GM12878 (cell line): ENCODE data around the gene TAF10. TPM values are rescaled to one million over a fixed set of nuclear protein-coding genes. Genes with fewer than 3 reads are reported as not detected.
A peak's percentile ranks its signal among the peaks of the same experiment; 100 is the strongest.

Experiments used
- ATAC-seq: fragments of 200-7000 bp; cut with Tn5 transposase; 3 replicates; pipeline ENCODE4 v1.9.1; 2020; ENCODE audit warnings: mild to moderate bottlenecking, moderate library complexity
- BruUV-seq: library from RNA; stranded (reverse); fragments of 400-500 nt; replicated peaks from 2 replicates; lab custom pipeline; 2021; lab: Mats Ljungman, UMichigan
- CTCF ChIA-PET: fragments of 300-600 bp; sonication (Branson Sonifier 250); formaldehyde crosslinking; extraction: SDS; loops from one replicate; lab custom pipeline; 2021; ENCODE audit warnings: inconsistent platforms; lab: Yijun Ruan, JAX
- POLR2A ChIA-PET: fragments of 350-600 bp; formaldehyde crosslinking; extraction: SDS; loops from one replicate; lab custom pipeline; 2021; ENCODE audit warnings: inconsistent platforms; lab: Charles Lee
- RAD21 ChIA-PET: fragments of 300-600 bp; sonication (Branson Sonifier 250); formaldehyde crosslinking; loops from one replicate; lab custom pipeline; 2023; ENCODE audit warnings: antibody characterized with exemption; ENCODE audit not compliant: unreplicated experiment; lab: Charles Lee
- SMC1A ChIA-PET: fragments of 300-600 bp; sonication (Branson Sonifier 250); formaldehyde crosslinking; loops from one replicate; lab custom pipeline; 2023; ENCODE audit not compliant: unreplicated experiment, uncharacterized antibody; lab: Charles Lee
- DNase-seq: peaks from one replicate; pipeline ENCODE4 v3.0.0-alpha.2; 2011; ENCODE audit warnings: low read depth, low spot score
- FAIRE-seq: peaks from 3 replicates; lab custom pipeline; 2011; peaks lifted over from hg19 to GRCh38; lab: Jason Lieb, UNC
- H2AFZ ChIP-seq: 2 replicates; pipeline ENCODE4 v1.6.0; 2011; ENCODE audit warnings: low read depth, low read length, control low read depth; ENCODE audit not compliant: control insufficient read depth
- H3K27ac ChIP-seq: 2 replicates; pipeline ENCODE4 v1.5.1; 2011; ENCODE audit warnings: control low read depth; ENCODE audit not compliant: control insufficient read depth, insufficient read depth
- H3K27me3 ChIP-seq, 2 experiments: replicated peaks in 1 of 2; 2 replicates each; pipeline versions ENCODE4 v1.6.0 to v1.6.1; 2011; ENCODE audit warnings: low read length in 1 of 2; ENCODE audit not compliant: control insufficient read depth in 2 of 2, insufficient read depth in 2 of 2
- H3K36me3 ChIP-seq, 2 experiments: 2 replicates each; pipeline ENCODE4 v1.5.1; 2011; ENCODE audit warnings: low read length in 1 of 2; ENCODE audit not compliant: control insufficient read depth in 2 of 2, insufficient read depth in 2 of 2
- H3K4me1 ChIP-seq: 2 replicates; pipeline ENCODE4 v1.6.1; 2011; ENCODE audit warnings: mild to moderate bottlenecking, low read length, moderate library complexity, mixed read lengths; ENCODE audit not compliant: control insufficient read depth, insufficient read depth
- H3K4me2 ChIP-seq: 2 replicates; pipeline ENCODE4 v1.6.0; 2011; ENCODE audit warnings: control low read depth; ENCODE audit not compliant: control insufficient read depth, insufficient read depth
- H3K4me3 ChIP-seq: fragments of 200-600 bp; sonication (generic); 2 replicates; pipeline ENCODE4 v1.5.1; 2016
- H3K79me2 ChIP-seq: 2 replicates; pipeline ENCODE4 v1.6.0; 2011; ENCODE audit warnings: low read length; ENCODE audit not compliant: control insufficient read depth, insufficient read depth
- H3K9ac ChIP-seq: 2 replicates; pipeline ENCODE4 v1.8.0; 2011; ENCODE audit warnings: low read length, control low read depth, mixed read lengths; ENCODE audit not compliant: control insufficient read depth, insufficient read depth
- H3K9me3 ChIP-seq: replicated peaks from 3 replicates; pipeline ENCODE4 v1.5.1; 2011; ENCODE audit warnings: mild to moderate bottlenecking, low read length; ENCODE audit not compliant: control insufficient read depth, insufficient read depth
- H4K20me1 ChIP-seq: 2 replicates; pipeline ENCODE4 v1.6.0; 2011; ENCODE audit not compliant: control insufficient read depth, insufficient read depth
- CEBPB ChIP-seq, 2 experiments: fragments of 150-350 bp in 1 of 2; IDR thresholded peaks; 2 replicates each; pipeline ENCODE4 v1.6.1; 2012 to 2014; ENCODE audit warnings: low read depth in 2 of 2, low read length in 2 of 2, borderline replicate concordance in 1 of 2, inconsistent platforms in 1 of 2
- ETV6 ChIP-seq, 2 experiments: fragments of 450-650 bp in 1 of 2; IDR thresholded peaks in 1 of 2; conservative IDR thresholded peaks in 1 of 2; 2 replicates each; pipeline ENCODE4 v1.6.1; 2014; ENCODE audit warnings: antibody characterized with exemption in 1 of 2, borderline replicate concordance in 1 of 2, low read depth in 1 of 2, mild to moderate bottlenecking in 1 of 2, moderate library complexity in 1 of 2
- HSF1 ChIP-seq: fragments of 150-350 bp; IDR thresholded peaks from 2 replicates; pipeline ENCODE4 v1.6.1; 2014; ENCODE audit warnings: mild to moderate bottlenecking, low read depth, low read length
- POLR2AphosphoS5 ChIP-seq: IDR thresholded peaks from 2 replicates; pipeline ENCODE4 v1.6.1; 2011; ENCODE audit warnings: mild to moderate bottlenecking, low read length, inconsistent platforms
- POU2F2 ChIP-seq: IDR thresholded peaks from 3 replicates; pipeline ENCODE4 v1.6.1; 2011; ENCODE audit warnings: low read depth, mild to moderate bottlenecking, low read length, borderline replicate concordance
- WGBS: methylation state at CpG from one replicate; pipeline ENCODE4 v1.1.6; 2016; ENCODE audit warnings: low lambda C conversion rate; ENCODE audit not compliant: insufficient replicate concordance, insufficient coverage; ENCODE audit errors: missing lambda C conversion rate; 5-methylcytosine and 5-hydroxymethylcytosine counted together
- in situ Hi-C: fragments of 300-500 bp; cut with MboI; formaldehyde crosslinking; loops from 9 replicates; pipeline ENCODE4 v1.14.3; 2018; ENCODE audit warnings: mixed read lengths
- intact Hi-C: fragments of 100-400 bp; cut with micrococcal nuclease; formaldehyde crosslinking; loops from one replicate; pipeline ENCODE4 v1.14.2; 2022; ENCODE audit not compliant: unreplicated experiment
- polyA plus RNA-seq, 11 experiments: library from polyadenylated mRNA; depleted of rRNA in 4 of 11; unstranded in 6 of 11; stranded (reverse) in 5 of 11; fragments of >200 nt; fragmentation: Nextera tagmentation in 4 of 11; fragmentation: Illumina TruSeq in 1 of 11; extraction: Ambion mirVana in 4 of 11; extraction: Trizol in 1 of 11; gene quantifications; 1 replicate in 1 of 11; 2 replicates in 10 of 11; pipeline versions ENCODE4 v1.2.1 to v1.2.3, GENCODE V29; 2011 to 2016; ENCODE audit warnings: inconsistent platforms in 2 of 11, missing spikeins in 2 of 11, low read depth in 1 of 11
- total RNA-seq, 4 experiments: library from RNA; depleted of rRNA in 3 of 4; stranded (reverse); fragments of >200 nt in 3 of 4; fragmentation: Illumina TruSeq in 1 of 4; extraction: Trizol in 1 of 4; gene quantifications; 2 replicates each; pipeline versions ENCODE4 v1.2.1 to v1.2.3, GENCODE V29; 2013 to 2021

TAF10 gene
- total and polyA plus RNA-seq, 10 of the 15 experiments (the other 5 are each of a cell fraction or from before 2014, with no cell fraction given): 26.7 to 251 (median 149) TPM

DNA sequence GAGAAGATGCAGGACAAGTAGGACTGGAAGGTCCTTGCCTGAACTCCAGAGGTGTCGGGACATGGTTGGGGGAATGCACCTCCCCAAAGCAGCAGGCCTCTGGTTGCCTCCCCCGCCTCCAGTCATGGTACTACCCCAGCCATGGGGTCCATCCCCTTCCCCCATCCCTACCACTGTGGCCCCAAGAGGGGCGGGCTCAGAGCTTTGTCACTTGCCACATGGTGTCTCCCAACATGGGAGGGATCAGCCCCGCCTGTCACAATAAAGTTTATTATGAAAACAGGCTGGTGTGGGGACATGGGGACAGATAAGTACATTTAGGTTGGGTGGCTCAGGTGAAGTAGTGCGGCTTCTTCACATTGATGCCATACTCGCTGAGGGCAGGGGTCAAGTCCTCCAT is 1.4 kb downstream of the TAF10 start:
- BruUV-seq: no TSS peak
- H3K4me3 ChIP-seq: peak overlapping the region; percentile 87; the same call in 1 of the 2 replicates
- H3K27me3 ChIP-seq: no peaks in the 10 kb centered on the region
- H3K4me1 ChIP-seq: peaks cover 37% of the 10 kb centered on the region
- intact Hi-C loops (loop anchor here (5.0 to 10.0 kb wide), 2 partner anchors 137 to 914 kb away; no protein-coding TSS in a partner anchor), in situ Hi-C loops (loop anchor here (10.0 kb wide), 1 partner anchor 914 kb away; no protein-coding TSS in a partner anchor)
- FAIRE-seq (no peak), DNase-seq (no peak), ATAC-seq (no peak)
- H3K79me2 ChIP-seq: peaks cover 39% of the 10 kb centered on the region
- peak overlapping the region; percentile 56 for H3K4me2 ChIP-seq
- POLR2A ChIA-PET: interaction anchor here (1.4 to 7.2 kb wide), 3 partner anchors 11 to 71 kb away, joined by 3 to 85 read pairs (median 34); partner anchors contain the start of genes MRPL17 and TPP1
- CTCF ChIA-PET: interaction anchor here (0.6 kb wide), 1 partner anchor 58 kb away, joined by 3 read pairs; no protein-coding TSS in a partner anchor
- H4K20me1 ChIP-seq: no peaks in the 10 kb centered on the region
- H3K27ac ChIP-seq: no peak overlapping the region; the same call in 1 of the 2 replicates
- no peak overlapping the region for H2AFZ ChIP-seq
- RAD21 ChIA-PET: no interaction called here
- WGBS: 91% methylated on average over 6 of the region's 6 CpGs
- no peaks in the 10 kb centered on the region for H3K9me3 ChIP-seq
- peak overlapping the region; percentile 95; the same call in 1 of the 2 replicates for H3K9ac ChIP-seq
- TF ChIP-seq POU2F2 (no peak), ETV6 (conservative IDR thresholded peaks at IDR 0.05 in 1 of 2, IDR thresholded peaks at IDR 0.05 in 1 of 2; ENCODE audit: borderline replicate concordance in 1 of 2, low read depth in 1 of 2) (no peak), POLR2AphosphoS5 (peak; percentile 2; the same call in 1 of the 2 replicates), HSF1 (no peak), CEBPB (IDR thresholded peaks at IDR 0.05; ENCODE audit: borderline replicate concordance in 1 of 2, low read depth in 2 of 2, low read length in 2 of 2) (no peak)
- H3K36me3 ChIP-seq: peaks cover 23 to 34% of the 10 kb centered on the region in 2 experiments
- SMC1A ChIA-PET: interaction anchor here (3.1 kb wide), 1 partner anchor 72 kb away, joined by 24 read pairs; the partner anchor contains the start of gene MRPL17
